ENCODE data around the gene FAM110A.

The FAM110A gene

GRCh38 chr20:860891-861290 lies 27.4 kb downstream of the FAM110A start:
- H3K9me3 Mint-ChIP-seq = no peaks in the 10 kb centered on the region
- H3K36me3 Mint-ChIP-seq = peaks cover 6% of the 10 kb centered on the region
- ATAC-seq (ENCODE audit: low read depth) (no peak), DNase-seq (ENCODE audit: low spot score in 2 of 2) (no peak)
- no peak overlapping the region for H3K27ac Mint-ChIP-seq
- peaks cover 3% of the 10 kb centered on the region for H3K4me1 Mint-ChIP-seq
- no peaks in the 10 kb centered on the region for H3K27me3 Mint-ChIP-seq
- H3K4me3 Mint-ChIP-seq = no peak overlapping the region

DNA sequence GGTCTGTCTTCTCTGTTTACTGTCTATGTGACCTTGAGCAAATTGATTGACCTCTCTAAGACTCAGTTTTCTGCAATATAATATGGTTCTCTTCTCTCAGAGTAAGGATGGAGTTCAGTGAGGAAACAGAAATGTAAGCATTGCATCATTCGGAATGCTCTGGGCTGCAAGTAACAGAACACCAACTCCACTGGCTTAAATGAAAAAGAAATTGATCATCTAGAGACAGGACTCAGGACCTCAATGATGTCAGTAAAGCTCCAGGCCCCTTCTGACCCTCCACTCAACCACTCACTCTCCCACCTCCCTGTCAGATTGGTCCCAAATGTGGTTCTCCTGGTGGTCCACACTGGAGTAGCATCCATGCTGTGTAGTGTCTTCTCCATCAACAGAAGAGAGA lies 31.9 kb downstream of the FAM110A start:
- Mint-ChIP-seq H3K36me3 (peaks cover 2% of the 10 kb centered on the region), H3K27me3 (no peaks in the 10 kb centered on the region), H3K4me1 (no peaks in the 10 kb centered on the region), H3K27ac (no peak overlapping the region), H3K9me3 (no peaks in the 10 kb centered on the region), H3K4me3 (no peak overlapping the region)
- no peak for DNase-seq (ENCODE audit: low spot score in 2 of 2)
- ATAC-seq (ENCODE audit: low read depth) = no peak

GRCh38 chr20:868279-868678 lies 34.8 kb downstream of the FAM110A start:
- Mint-ChIP-seq H3K27me3 (peaks cover under 1% of the 10 kb centered on the region), H3K27ac (no peak overlapping the region), H3K4me1 (peaks cover 1% of the 10 kb centered on the region), H3K4me3 (no peak overlapping the region), H3K9me3 (no peaks in the 10 kb centered on the region), H3K36me3 (no peaks in the 10 kb centered on the region)
- ATAC-seq (ENCODE audit: low read depth) (no peak), DNase-seq (ENCODE audit: low spot score in 2 of 2) (no peak)

- Mint-ChIP-seq H3K4me1 (peaks cover 7% of the 10 kb centered on the region), H3K9me3 (no peaks in the 10 kb centered on the region), H3K36me3 (no peaks in the 10 kb centered on the region), H3K4me3 (no peak overlapping the region), H3K27ac (no peak overlapping the region), H3K27me3 (peaks cover 5% of the 10 kb centered on the region)
- no peak for ATAC-seq (ENCODE audit: low read depth)
- DNase-seq (ENCODE audit: low spot score in 2 of 2) = no peak
Measured at GRCh38 chr20:869606-870005, 36.1 kb downstream of the FAM110A start.

GRCh38 chr20:870758-871157 lies 37.2 kb downstream of the FAM110A start:
- DNase-seq (ENCODE audit: low spot score in 2 of 2) (no peak), ATAC-seq (ENCODE audit: low read depth) (no peak)
- H3K4me1 Mint-ChIP-seq = peaks cover 7% of the 10 kb centered on the region
- no peak overlapping the region for H3K27ac Mint-ChIP-seq
- H3K36me3 Mint-ChIP-seq = no peaks in the 10 kb centered on the region
- no peaks in the 10 kb centered on the region for H3K9me3 Mint-ChIP-seq
- peaks cover 8% of the 10 kb centered on the region for H3K27me3 Mint-ChIP-seq
- no peak overlapping the region for H3K4me3 Mint-ChIP-seq

DNA sequence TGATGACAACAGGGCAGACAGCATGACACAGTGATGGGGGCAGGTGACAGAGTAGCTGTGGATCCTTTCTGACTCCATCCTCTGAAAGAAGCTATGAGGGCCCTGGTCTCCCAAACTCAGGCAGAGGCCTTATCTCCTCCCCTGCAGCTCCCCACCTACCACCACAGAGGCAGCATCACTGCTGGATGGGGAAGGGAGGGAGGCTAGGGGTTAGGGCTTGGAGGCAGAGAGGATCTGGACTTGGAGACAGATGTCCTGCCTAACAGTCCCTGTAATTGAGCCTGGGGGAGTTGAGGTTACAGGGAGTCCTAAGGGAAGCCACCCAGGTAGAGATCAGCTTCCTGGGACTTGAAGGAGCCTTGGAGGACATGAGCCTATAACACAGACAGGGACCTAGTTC lies 37.9 kb downstream of the FAM110A start:
- no peaks in the 10 kb centered on the region for H3K36me3 Mint-ChIP-seq
- no peaks in the 10 kb centered on the region for H3K9me3 Mint-ChIP-seq
- H3K27me3 Mint-ChIP-seq = peaks cover 8% of the 10 kb centered on the region
- H3K4me3 Mint-ChIP-seq = no peak overlapping the region
- ATAC-seq (ENCODE audit: low read depth) (no peak), DNase-seq (ENCODE audit: low spot score in 2 of 2) (no peak)
- no peak overlapping the region for H3K27ac Mint-ChIP-seq
- peaks cover 7% of the 10 kb centered on the region for H3K4me1 Mint-ChIP-seq

DNA sequence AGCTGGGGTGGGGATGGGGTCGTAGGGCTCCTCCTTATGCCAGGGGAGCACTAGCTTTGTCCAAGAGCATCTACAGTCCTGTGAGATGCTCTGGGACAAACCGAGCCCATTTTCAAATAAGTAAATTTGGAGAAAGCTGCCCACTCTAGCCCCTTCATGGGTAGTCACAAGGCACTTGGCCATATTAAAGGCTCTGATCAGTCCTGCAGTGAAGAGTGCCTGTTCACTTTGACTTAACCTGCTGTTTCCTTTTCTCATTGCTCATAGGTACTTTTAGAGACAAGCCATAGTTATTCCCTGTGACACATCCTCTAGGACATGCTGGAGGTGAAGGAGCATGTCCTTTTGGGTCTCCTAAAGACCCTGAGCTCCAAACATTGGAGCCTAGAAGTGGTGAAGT lies 38.4 kb downstream of the FAM110A start:
- DNase-seq (ENCODE audit: low spot score in 2 of 2) (no peak), ATAC-seq (ENCODE audit: low read depth) (no peak)
- Mint-ChIP-seq H3K27me3 (peaks cover 8% of the 10 kb centered on the region), H3K4me1 (peaks cover 7% of the 10 kb centered on the region), H3K9me3 (no peaks in the 10 kb centered on the region), H3K36me3 (no peaks in the 10 kb centered on the region), H3K27ac (no peak overlapping the region), H3K4me3 (no peak overlapping the region)

DNA sequence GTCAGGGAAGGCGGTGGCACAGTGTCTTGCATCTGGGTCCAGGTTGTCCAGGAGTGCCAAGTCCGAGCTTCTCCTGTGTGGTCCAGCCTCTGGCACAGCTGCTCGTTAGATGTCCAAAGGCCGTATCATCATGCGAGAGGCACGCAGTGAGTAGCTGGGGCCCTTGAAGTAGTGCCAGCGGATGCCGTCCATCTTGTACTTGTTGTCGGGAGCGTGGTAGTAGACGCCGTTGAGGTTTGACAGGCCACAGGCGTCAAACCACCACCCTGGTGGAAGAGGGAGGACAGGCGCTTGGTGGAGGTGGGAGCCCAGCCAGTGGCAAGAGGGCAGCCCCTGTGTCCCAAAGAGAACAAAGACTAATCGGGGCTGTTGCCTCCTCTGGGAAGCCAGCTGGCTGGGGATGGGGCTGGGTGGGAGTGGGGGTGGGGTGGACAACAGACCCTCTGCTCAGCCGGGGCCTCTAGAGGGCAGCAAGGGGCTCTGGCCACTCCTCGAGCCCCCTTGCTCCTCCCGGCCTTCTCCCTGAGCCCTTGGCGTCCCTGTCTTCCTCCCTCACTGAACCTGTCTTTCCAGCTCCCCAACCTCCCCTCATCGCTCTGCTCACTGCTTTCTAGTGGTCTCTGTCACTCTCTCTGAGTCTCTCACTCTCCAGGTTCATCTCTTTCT lies 39.5 kb downstream of the FAM110A start:
- peaks cover 8% of the 10 kb centered on the region for H3K27me3 Mint-ChIP-seq
- H3K4me3 Mint-ChIP-seq = no peak overlapping the region
- ATAC-seq (ENCODE audit: low read depth) (no peak), DNase-seq (ENCODE audit: low spot score in 2 of 2) (no peak)
- H3K4me1 Mint-ChIP-seq = peaks cover 7% of the 10 kb centered on the region
- no peaks in the 10 kb centered on the region for H3K9me3 Mint-ChIP-seq
- H3K36me3 Mint-ChIP-seq = no peaks in the 10 kb centered on the region
- H3K27ac Mint-ChIP-seq = no peak overlapping the region

DNA sequence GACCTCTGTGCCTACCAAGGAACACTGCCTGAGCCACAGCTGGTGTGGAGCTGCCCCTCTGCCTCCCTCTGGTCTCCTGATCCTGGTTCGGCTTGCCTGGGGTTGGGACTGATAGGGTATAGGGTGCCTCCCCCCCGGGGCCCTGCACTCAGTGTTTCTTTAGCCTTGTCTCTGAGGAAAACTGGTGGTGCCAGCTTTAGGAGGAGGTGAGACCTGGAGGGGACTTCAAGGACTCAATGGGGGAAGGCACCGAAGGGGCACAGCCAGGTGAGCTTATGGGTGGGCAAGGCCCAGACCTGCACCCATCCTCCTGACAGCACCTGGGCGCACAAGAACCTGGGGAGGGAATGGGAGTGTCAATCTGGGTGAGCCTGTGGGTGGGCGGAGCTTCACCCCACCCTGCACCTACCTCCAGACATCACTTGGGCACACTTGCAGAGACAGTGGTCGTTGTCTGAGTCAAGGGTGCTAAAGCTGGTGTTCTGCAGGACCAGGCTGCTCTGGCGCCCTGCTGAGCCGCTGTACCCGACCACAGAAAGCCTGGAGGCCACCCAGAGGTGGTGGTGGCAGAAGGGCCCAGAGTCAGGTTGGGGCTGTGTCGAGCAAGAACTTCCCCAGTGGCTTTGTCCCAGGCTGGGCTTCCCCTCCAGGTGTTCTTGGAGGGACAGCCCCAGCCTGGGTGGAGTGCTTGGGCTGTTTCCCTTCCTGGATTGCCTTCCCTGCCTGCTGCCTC lies 40.5 kb downstream of the FAM110A start:
- ATAC-seq (ENCODE audit: low read depth) = no peak
- H3K4me3 Mint-ChIP-seq = no peak overlapping the region
- no peaks in the 10 kb centered on the region for H3K36me3 Mint-ChIP-seq
- H3K27ac Mint-ChIP-seq = no peak overlapping the region
- DNase-seq (ENCODE audit: low spot score in 2 of 2) = no peak
- no peaks in the 10 kb centered on the region for H3K9me3 Mint-ChIP-seq
- peaks cover 8% of the 10 kb centered on the region for H3K27me3 Mint-ChIP-seq
- H3K4me1 Mint-ChIP-seq = peaks cover 7% of the 10 kb centered on the region

DNA sequence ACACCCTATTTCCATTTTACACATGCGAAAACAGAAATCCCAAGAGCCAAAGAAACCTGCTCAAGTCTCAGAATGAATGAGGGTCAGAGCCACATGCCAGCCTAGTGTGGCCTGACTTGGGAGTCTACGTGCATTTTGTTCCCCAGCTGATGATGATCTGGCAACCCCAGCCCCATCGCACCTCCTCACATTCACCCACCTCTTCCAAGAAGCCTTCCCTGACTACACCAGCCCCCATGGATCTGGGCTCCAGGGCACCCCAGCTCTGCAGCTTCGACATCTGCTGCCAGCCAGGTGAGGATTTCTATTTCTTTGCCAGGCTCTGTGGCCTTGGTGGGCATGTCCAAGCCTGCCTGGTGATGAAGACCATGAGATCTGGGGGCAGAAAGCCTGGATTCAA lies 41.6 kb downstream of the FAM110A start:
- DNase-seq (ENCODE audit: low spot score in 2 of 2) (no peak), ATAC-seq (ENCODE audit: low read depth) (no peak)
- Mint-ChIP-seq H3K27me3 (peaks cover 8% of the 10 kb centered on the region), H3K9me3 (no peaks in the 10 kb centered on the region), H3K4me3 (no peak overlapping the region), H3K36me3 (no peaks in the 10 kb centered on the region), H3K27ac (no peak overlapping the region), H3K4me1 (peaks cover 7% of the 10 kb centered on the region)

DNA sequence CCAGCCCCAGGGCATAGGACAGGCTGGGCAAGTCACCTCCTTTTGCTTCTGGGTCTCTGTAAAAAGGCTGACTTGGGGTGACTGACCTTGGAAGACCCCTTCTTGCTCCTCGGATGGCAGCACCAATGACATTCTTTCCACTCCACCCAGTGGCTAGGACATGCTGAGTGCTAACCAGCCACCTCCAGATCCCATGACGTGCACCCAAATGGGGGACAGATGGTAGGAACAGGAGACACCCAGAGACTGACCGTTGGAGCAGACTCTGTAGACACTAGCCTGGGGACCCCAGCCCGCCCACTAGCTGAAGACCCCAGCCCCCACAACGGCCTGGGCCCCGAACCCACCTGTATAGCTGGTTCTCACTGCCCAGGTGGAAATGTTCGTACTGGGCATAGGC lies 44.3 kb downstream of the FAM110A start:
- H3K4me3 Mint-ChIP-seq = no peak overlapping the region
- no peak for DNase-seq (ENCODE audit: low spot score in 2 of 2)
- no peaks in the 10 kb centered on the region for H3K9me3 Mint-ChIP-seq

DNA sequence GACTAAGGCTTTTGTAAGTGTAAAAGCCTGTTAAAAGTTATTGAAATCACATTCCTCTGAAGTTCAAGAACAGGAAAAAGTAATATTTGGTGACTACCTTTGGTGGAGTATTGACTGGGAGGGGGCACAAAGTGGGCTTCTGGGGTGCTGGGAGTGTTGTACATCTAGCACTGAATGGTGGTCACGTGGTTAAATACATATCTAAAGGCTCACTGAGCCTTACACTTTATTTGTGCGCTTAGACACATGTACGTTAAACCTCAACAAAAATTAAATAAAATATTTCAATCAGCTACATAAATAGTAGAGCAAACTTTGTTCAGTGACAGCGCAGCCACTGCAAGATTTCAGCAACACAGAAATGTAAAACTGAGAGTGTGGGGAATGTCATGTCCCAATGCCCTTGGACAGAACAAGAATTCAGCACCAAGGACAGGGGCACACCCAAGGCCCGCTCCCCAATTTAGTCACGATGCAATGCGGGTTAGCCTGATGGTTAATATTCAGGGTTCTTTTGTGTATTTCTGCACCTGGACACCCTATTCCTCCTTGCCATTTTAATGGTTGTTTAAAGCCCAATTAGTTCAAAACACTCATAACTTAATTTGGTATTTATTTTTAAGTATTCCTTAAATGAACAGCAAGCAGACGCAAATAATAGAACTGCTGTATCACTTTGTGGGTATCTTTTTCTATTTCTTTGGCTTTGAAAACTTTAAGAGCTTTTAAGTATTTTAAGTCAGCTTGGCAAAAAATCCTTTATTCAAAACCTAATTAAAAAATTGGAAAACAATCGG lies 45.2 kb downstream of the FAM110A start:
- ATAC-seq (ENCODE audit: low read depth) = no peak
- H3K4me1 Mint-ChIP-seq = peaks cover 2% of the 10 kb centered on the region
- no peak for DNase-seq (ENCODE audit: low spot score in 2 of 2)
- H3K9me3 Mint-ChIP-seq = no peaks in the 10 kb centered on the region
- no peak overlapping the region for H3K4me3 Mint-ChIP-seq
- peaks cover 7% of the 10 kb centered on the region for H3K27me3 Mint-ChIP-seq
- H3K36me3 Mint-ChIP-seq = no peaks in the 10 kb centered on the region
- H3K27ac Mint-ChIP-seq = no peak overlapping the region

More for the DNA sequence above, 44.3 kb downstream of the FAM110A start:
- ATAC-seq (ENCODE audit: low read depth) = no peak
- no peak overlapping the region for H3K27ac Mint-ChIP-seq
- peaks cover 7% of the 10 kb centered on the region for H3K4me1 Mint-ChIP-seq
- H3K27me3 Mint-ChIP-seq = peaks cover 12% of the 10 kb centered on the region
- H3K36me3 Mint-ChIP-seq = no peaks in the 10 kb centered on the region

DNA sequence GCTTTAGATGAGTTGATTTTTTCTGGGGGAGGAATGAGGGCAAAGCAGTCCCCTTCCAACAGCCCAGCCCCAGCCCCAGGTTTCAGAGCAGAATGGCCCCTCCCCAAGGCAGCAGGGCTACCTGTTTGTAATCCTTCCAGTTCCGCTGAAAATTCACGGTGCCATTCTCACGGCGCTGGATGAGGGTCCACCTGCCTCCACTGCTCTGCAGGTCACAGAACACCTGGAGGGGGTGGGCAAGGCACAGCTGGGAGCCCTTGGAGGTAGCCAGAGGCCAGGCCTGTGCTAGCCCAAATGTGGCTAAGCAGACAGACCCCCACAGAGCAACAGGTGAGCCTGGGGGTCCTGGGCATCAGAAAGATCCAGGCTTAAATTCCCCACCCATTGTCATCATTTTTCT lies 46.1 kb downstream of the FAM110A start:
- Mint-ChIP-seq H3K9me3 (no peaks in the 10 kb centered on the region), H3K27me3 (peaks cover 9% of the 10 kb centered on the region), H3K27ac (no peak overlapping the region), H3K4me3 (no peak overlapping the region), H3K4me1 (no peaks in the 10 kb centered on the region), H3K36me3 (no peaks in the 10 kb centered on the region)
- DNase-seq (ENCODE audit: low spot score in 2 of 2) (no peak), ATAC-seq (ENCODE audit: low read depth) (no peak)

- Mint-ChIP-seq H3K27ac (no peak overlapping the region), H3K4me3 (no peak overlapping the region), H3K36me3 (no peaks in the 10 kb centered on the region), H3K9me3 (no peaks in the 10 kb centered on the region), H3K4me1 (no peaks in the 10 kb centered on the region), H3K27me3 (peaks cover 7% of the 10 kb centered on the region)
- ATAC-seq (ENCODE audit: low read depth) = no peak
- no peak for DNase-seq (ENCODE audit: low spot score in 2 of 2)
Measured at GRCh38 chr20:881051-881782, 47.7 kb downstream of the FAM110A start.
